NCI-H2171 treated with DMSO at 0.1 percent for 48 hours (cell line): ENCODE measurements around the gene TENM4.

Source experiments
- DNase-seq: peaks from one replicate; lab custom pipeline; 2025; lab: John Stamatoyannopoulos, UW

The TENM4 gene

DNA sequence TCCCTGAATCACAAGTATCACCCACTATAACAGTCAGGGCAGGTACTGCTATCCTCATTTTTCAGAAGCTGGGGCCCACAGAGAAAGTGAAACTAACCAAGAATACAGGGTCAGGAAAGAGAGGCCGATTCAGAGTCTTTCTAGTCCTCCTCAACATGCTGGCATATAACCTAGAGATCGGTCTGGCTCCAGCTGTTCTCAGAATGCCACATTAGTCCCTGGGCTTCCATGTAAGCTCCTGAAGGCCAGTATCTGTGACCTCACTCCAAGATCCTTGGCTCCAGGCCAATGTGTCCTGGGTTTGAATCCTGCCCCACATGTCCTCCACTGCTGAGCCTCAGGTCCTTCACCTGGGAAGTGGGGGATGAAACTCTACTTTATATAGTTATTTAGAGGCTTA, 50.4 kb downstream of the TENM4 start:
- DNase-seq: no peak

DNA sequence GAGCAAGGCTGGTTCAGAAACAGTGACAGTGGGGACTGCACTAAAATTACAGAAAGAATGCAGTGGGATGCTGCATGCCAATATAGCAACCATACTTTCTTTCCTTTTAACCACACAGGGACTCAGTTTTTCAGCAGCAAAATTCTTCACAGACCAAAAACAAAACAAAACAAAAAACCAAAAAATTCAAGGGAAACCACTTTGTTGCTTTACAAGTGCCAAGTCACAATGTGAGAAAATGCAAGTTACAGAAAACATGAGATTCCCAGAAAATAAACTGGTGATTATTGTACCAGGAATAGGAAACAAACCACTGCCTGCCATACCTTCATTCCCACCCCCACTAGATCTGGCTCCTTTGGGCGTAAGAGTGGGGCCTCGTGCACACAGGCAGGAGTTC, 52.6 kb downstream of the TENM4 start:
- DNase-seq: no peak

- no peak for DNase-seq
Observed at GRCh38 chr11:79383874-79384273, 57.0 kb downstream of the TENM4 start.

DNA sequence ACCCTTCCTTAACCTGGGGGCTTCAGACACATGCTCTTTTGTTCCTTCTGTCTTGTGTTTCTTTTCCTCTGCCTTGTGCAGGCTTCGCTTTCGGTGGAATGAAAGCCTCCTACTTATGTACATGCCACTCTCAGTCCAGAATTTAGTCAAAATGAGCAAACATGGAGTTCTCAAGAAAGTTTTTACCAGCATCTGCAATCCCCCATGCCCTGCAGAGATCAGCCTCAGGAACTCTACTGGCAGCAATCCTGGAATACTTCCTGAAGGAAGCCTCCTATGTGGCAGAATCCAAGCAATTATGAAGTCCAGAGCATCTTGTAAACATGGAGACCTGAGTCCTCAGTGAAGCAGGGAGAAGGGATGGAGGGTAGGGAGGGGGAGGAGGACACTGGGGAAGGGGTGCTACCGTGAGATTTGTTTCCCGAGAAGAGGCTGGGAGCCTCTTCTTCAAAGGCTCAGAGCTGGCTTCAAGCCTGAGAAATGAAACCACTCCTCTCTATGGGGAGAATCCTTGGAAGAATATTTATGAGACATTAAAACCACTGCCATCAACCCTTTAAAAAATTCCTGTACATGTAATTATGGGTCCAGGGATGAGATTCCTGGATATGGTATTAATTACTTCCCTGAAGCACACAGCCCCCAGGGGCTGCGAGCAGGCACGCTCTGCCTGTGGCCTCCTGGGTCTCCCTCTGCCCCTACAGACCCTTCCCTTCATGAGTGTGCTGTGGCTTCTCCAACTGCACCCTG, 58.4 kb downstream of the TENM4 start:
- DNase-seq: no peak

- no peak for DNase-seq
Observed at GRCh38 chr11:79381036-79381435, 59.8 kb downstream of the TENM4 start.

GRCh38 chr11:79377406-79377805, 63.4 kb downstream of the TENM4 start:
- no peak for DNase-seq

DNA sequence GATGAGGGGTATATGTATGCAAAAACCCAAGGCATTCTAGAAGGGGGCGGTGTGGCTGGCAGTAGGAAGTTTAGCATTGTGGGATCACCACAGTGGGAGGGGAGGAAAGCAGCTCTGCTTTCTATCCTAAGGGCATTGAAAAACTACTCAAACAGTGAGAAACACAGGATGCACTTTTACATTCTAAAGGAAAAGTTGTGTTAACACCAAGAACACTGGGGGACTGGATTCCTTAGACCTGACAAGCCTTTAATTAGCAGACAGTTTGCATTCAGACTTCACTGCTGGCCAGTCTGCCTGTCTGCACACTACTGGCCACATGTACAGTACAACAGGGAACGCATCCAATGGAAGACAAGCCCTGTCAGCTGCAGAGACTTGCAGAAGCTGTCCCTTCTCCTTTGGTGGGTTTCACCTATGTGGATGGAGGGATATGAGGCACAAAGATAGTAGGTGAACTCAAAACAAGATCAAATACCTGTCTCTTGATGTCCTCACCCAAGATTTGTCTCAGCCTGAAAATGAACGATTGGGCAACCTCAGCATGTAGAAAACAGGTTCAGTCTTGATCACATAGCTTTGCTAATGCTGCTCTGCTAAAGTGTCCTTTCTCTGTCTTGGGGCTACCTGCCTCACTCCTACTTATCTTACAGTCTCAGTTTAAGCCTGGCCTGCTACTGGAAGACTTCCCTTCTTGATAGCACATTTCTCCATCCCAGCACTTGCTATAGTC, 64.8 kb downstream of the TENM4 start:
- no peak for DNase-seq

DNA sequence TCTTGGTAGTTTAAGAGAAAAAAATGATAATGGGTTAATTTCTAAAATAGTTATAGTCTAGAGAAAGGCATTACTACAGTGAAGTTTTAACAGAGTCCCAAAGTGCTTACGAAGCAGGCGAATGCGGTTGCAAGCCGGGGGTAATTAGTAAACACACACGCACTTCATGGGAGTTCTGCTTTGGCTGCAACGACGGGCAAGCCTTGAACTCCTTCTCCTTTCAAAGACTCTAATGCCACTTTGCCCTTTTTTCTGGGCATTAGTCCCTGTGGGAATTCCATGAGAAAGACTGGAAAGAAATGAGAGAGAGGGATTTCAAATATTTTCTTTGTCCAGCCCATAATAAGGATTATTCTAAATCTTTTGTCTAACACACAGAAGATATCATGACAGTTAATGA, 66.1 kb downstream of the TENM4 start:
- DNase-seq: no peak

GRCh38 chr11:79371724-79372123, 69.1 kb downstream of the TENM4 start:
- DNase-seq: no peak

GRCh38 chr11:79371152-79371551, 69.7 kb downstream of the TENM4 start:
- DNase-seq: peak; percentile 18

DNA sequence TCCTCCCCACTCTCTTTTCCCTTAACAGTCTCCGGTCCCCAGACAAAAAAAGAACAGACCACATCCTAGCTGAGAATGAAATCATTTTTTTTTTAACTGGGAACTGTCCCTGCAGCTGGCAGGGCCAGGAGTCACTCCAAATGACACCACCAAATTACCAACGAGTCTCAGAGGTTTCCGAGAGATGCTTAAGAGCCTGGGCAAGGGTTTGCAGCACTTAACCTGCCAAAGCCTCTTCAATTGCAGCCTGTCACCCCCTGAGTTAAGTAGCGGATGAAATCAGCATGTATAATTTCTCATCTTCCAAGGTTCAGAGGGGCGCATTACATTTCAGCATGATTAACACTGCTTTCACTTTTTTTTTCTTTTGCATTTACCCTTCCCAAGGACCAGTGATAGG, 71.8 kb downstream of the TENM4 start:
- DNase-seq: peak; percentile 12

GRCh38 chr11:79367844-79368243, 73.0 kb downstream of the TENM4 start:
- no peak for DNase-seq

GRCh38 chr11:79366218-79366617, 74.6 kb downstream of the TENM4 start:
- no peak for DNase-seq

- DNase-seq: no peak
Observed at GRCh38 chr11:79363861-79364378, 76.9 kb downstream of the TENM4 start.

DNA sequence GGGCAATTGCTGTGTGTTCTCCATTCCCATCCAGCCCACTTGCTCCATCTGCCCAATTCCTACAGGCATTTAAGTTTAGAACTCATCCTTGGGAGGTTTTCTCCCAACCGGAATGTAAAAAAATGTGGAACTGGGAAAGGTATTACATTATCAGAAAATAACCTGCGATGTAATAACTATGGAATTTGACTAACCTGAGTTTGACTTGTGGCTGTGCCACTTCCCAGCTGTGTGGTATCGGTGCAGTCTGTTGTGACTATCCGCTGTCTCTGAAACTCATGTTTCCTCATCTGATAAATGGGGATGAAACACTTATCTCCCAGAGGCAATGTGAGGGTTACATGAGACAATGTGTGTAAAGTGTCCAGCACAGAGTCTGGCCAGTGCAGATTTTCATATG, 77.6 kb downstream of the TENM4 start:
- no peak for DNase-seq

DNA sequence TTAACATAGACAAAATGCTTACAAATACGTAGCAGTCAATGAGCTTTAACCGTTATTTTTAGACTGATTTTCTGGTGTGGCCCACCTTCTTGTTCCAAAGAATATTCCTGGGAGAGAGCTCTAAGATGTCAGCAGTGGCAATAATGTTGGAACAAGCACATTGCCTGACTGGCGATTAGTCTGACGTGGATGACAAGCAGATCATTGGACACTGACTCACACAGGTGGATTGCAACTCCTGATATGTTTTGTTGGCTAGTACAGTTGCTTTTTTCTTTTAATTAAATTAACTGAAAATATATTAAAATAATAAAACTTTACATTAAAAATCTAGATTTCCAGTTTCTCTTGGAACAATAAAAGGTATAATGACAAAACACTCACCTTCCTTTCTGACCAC, 78.0 kb downstream of the TENM4 start:
- DNase-seq: no peak

DNA sequence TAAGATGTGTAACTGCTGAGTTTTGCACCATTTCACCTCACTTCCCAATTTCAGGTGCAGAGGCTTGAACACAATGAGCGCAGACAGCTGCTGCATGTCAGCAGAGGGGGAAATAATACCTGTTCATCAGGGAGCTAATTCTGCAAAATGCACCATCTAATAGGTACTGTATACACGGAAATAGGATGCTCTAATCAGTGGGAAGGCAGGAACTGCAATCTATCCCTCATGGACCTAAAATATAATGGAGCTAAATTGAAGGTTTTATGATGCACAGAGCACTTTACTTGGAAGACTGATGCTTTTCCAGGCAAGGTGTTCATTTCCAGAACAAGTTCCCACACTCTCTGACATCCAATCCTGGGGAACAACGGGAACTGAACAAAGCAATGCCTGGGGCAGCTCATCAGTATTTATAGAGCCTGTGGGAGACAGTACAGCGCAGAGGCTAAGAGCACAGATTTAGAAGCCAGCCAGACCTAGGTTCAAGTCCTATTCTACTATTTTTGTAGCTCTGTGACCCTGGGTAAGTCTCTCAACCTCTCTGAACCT, 78.5 kb downstream of the TENM4 start:
- DNase-seq: no peak

- DNase-seq: no peak
Observed at GRCh38 chr11:79358258-79358657, 82.6 kb downstream of the TENM4 start.

GRCh38 chr11:79353706-79354105, 87.1 kb downstream of the TENM4 start:
- no peak for DNase-seq

- no peak for DNase-seq
Observed at GRCh38 chr11:79352349-79352703, 88.5 kb downstream of the TENM4 start.

GRCh38 chr11:79348976-79349682, 91.7 kb downstream of the TENM4 start:
- no peak for DNase-seq

GRCh38 chr11:79346021-79346420, 94.8 kb downstream of the TENM4 start:
- no peak for DNase-seq
